ENCODE results near the gene SPATA17. TPM values are rescaled to one million over a fixed set of nuclear protein-coding genes. Genes with fewer than 3 reads are reported as not detected.

SPATA17 gene
- total RNA-seq, 1 donor from 2014 or later, result 0.40 TPM

DNA sequence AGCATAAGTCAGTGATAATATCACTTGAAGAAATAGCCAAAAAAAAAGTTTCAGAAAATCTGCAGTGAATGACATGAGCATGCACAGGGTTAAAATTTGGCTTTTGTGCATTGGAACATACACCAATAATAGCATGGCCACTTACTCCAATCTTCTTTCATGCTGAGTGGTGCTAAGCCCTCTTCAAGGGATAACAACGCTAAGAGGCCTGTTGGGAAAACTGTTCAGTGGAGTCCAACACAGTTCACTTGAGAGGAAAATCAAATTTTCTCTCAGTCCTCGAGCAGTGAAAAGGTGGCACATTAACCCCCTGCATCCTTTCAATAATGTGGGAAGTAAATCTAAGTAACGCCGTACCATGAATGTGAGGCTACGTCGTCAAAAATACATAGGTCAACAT is 264.7 kb downstream of the SPATA17 start:
- no peak for DNase-seq (ENCODE audit: low spot score)
- ATAC-seq, result no peak
- intact Hi-C loops (cut with DNase I), result no loop called here

DNA sequence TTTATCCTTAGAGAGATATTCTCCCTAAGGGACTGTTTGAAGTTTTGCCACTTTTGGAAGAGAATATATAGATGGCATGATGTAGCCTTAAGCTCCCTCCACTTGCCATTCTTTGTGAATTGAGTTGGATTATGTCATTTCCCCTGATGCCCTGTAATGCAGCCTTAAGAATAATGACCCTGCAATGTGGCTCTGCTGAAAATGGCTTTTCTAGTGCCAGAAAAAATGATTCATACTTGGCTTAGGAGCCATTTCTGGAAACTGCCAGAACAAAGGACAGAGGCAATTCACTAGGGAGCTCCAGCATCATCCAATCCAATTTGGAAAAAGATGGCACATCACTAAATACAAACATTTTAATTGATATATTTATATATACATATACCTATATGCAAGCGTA is 265.3 kb downstream of the SPATA17 start:
- peak; percentile 62 for ATAC-seq
- DNase-seq (ENCODE audit: low spot score), result no peak
- intact Hi-C loops (cut with DNase I), result no loop called here

DNA sequence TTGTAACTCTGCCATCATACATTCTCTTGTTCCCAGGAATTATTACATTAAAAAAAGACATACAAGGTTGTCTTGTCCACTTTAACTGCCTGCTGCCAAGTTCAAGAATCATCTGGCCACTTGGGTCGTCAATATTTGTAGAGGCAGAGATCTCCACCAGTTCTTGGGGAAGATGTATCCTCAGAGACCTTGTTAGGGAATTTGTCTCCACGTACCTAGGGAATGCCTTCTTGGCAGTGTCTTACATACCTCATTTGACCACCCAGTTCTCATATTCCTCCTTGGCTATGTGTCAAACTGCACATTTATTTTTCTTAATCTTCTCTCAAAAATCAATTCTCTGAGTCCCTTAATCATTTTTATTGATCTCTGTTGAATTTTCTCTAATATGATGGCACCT is 266.0 kb downstream of the SPATA17 start:
- intact Hi-C loops (cut with DNase I), result no loop called here
- DNase-seq (ENCODE audit: low spot score) (no peak), ATAC-seq (no peak)

DNA sequence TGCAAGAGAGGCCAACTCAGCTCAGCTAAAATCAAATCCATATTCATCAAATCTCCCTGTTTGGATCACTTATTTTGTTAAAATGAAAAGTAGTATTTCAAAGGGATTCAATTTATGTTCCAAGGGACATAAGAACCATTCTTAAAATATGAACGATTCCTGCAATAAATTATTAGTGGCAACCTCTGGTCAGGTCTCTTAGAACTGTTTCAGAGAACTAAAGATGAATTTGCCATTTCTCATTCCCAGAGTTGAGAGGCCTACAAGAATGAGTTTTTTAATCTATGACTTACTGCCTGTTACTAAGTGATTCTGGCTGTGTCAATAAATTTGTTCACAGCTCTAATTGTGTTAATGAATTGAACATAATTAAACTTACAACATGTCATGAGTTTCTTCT is 268.5 kb downstream of the SPATA17 start:
- no peak for ATAC-seq
- intact Hi-C loops (cut with DNase I), result no loop called here

DNA sequence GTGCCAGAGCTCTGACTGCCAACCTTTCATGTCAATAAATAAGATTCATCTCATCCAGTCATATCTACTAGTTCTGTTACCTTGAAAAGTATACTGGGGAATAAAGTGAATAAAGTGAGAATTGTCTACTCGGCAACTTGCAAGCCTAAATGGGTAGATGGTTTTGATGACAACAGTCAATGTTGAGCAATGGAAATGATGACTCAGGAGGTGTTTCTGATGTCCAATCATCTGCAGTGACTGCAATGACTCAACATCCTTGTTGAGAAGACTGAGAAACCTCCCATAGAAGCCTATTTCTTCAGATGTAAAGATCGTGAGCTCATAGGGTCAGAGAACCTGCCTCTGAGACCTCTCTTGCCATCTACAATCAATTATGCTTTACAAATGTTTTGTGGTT is 276.4 kb downstream of the SPATA17 start:
- ATAC-seq, result no peak
- intact Hi-C loops (cut with DNase I), result no loop called here
- no peak for DNase-seq (ENCODE audit: low spot score)

More for the DNA sequence above, 268.5 kb downstream of the SPATA17 start:
- no peak for DNase-seq (ENCODE audit: low spot score)

DNA sequence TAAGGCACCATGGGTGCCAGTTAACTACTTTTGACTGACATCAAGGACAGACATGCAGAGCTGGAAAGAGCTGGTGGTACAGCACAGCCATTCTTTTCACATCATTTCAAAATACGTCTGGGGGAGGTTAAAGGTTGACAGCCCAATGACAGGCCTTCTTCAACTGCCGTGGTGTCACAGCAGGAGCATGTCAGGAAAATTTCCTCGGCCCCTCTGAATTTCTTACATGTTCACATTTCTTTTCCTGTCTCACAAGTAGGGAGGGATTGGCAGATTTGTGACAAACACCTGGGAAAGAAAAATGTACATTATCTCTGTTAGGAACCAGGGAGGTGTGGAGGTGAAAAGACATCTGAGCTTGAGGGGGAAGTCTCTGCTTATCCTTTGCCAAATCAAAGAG is 279.1 kb downstream of the SPATA17 start:
- DNase-seq (ENCODE audit: low spot score) (no peak), ATAC-seq (no peak)
- intact Hi-C loops (cut with DNase I), result no loop called here

DNA sequence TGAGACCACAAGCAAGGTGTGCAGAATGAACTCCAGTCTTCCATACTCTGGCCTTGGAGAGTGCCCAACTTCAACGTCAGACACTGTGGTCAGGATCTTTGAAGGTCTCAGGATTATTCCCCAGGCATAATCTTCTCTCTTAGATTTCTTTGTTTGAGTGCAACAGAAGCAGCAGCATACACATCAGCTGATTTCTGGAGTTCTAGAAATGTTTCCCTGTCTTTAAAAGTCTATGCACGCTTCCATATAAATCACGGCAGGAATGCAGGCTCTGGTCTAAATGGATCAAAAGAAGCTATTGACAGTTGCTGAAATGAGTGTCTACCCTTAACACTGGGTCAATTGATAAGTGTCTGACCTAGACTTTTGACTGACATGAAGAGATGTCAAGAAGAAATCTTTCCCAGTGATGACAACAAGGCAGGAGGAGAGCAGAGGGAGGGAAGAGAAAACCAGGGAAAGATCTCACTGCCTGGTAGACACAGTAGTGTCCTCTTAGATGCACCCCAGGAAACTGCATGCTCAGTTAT is 279.7 kb downstream of the SPATA17 start:
- DNase-seq (ENCODE audit: low spot score), result no peak

DNA sequence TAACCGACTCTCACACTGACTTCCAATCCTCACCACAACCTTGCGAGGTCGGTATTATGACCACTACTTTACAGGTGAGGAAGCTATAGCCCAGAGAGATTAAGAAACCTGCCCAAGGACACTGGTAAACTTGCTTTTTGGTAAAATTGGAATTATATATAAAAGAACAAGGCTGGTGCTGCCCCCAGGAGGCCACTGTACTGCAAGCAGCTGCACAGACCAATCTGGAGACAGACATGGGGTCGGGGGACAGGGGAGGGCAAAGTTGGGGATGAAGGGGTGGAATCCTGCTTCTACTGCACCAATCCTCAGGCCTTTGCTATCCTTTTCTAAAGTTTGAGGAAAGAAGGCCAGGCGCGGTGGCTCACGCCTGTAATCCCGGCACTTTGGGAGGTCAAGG is 280.8 kb downstream of the SPATA17 start:
- no peak for DNase-seq (ENCODE audit: low spot score)
- no peak for ATAC-seq
- intact Hi-C loops (cut with DNase I), result no loop called here

More for the DNA sequence above, 279.7 kb downstream of the SPATA17 start:
- peak; percentile 13 for ATAC-seq
- intact Hi-C loops (cut with DNase I), result no loop called here

DNA sequence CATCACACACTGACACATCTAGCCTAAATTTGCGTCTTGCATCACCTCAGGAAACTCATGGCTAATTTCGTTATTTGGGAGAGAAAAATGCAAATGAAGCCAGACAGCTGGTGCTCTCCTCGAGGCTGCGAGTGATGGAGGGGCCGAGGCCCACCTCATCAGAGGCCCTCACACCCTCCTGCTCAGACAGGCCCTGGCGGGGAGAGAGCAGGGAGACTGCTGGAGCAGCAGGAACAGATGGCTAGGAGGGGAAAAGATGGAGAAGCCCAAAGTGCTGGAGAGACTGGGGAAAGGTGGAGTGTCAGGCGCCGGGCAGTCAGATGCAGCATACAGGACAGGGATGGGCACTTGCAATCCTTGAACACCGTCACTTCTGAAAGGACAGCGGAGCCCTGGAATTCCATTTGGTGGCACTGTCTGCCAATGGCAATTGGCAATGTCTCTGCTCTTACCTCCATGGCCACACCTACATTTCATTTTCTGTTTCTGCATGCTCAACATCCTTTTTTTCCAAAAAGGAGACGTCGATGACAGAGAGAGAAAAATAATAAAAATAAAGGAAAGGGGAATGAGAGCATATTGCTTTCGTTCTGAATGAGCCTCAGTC is 286.2 kb downstream of the SPATA17 start:
- DNase-seq (ENCODE audit: low spot score) (no peak), ATAC-seq (no peak)
- intact Hi-C loops (cut with DNase I), result no loop called here

DNA sequence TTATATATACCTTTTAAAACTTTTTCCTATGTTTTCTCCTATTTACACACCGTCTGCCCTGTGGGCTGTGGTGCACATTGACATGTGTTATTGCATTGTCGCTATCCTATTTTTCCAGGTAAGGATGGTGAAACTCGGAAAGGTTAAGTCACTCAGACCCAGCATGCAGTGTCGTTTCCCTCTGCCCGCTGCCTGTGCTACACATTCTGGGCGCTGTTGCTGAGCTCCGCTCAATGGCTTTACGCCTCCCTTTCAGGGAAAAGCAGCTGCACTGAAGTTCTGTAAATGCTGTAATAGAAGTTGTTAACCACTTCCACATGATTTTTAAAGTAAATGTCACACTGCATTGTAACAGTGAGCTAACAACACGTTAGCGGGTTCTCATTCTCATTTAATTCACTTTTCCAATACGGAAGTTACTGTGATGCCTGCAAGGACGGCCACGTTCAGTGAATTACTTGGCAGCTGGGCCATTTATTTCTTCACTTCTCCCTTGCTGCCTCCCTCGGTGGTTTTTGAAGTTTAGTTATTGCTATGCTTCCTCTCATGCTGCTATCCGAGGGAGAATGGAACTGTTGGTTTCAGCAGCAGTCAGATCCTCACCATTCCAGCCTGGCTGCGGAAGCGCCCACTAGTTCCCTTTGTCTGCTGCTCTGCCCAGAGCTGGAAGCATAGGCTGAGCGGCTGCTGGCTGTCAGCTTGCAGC is 288.7 kb downstream of the SPATA17 start:
- intact Hi-C loops (cut with DNase I), result no loop called here
- no peak for DNase-seq (ENCODE audit: low spot score)

More for the DNA sequence above, 288.7 kb downstream of the SPATA17 start:
- peak; percentile 30 for ATAC-seq

Other genes with a start within 250 kb of the SPATA17 start
- gene GPATCH2, start 254 bp upstream of the SPATA17 start, total RNA-seq, result 18.4 TPM